Measurements from ENCODE around the gene PLXNC1.

The PLXNC1 gene

DNA sequence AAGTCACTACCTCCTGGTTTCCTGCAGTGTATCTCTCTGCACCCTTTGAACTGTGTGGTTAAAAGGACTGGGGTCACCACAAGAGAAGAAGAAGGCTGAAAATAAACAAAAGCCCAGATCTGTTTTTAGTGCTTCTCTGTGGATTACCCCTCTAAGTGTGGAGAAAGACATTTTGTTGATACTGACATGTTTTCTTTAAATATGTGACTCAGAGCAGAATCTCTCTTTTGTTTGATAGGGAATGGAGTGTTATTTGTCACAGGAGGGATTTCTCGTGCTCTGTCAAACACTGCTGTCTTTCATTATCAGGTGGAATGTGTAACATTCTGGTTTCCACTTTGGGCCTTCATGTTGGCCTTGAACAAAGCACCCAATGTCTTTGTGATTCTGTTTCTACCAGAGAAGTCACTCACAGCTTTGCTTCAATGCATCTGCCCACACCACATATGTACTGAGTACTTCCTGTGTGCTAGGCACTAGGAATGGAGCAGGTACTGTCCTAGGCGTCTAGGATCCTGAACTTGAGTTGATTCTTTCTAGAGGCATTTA lies 82.1 kb downstream of the PLXNC1 start:
- no peak for TF ChIP-seq CTCF (IDR thresholded peaks at IDR 0.05; ENCODE audit: insufficient read depth, low read length, poor library complexity, severe bottlenecking)
- no peak for DNase-seq (ENCODE audit: extremely low read depth, insufficient read length)

GRCh38 chr12:94231709-94232108 lies 83.3 kb downstream of the PLXNC1 start:
- no peaks in the 10 kb centered on the region for H3K27me3 ChIP-seq (replicated peaks; ENCODE audit: control insufficient read depth, insufficient read depth, low read length)
- no peak for DNase-seq (ENCODE audit: extremely low read depth, insufficient read length)

More for the DNA sequence above, 82.1 kb downstream of the PLXNC1 start:
- H3K27me3 ChIP-seq (replicated peaks; ENCODE audit: control insufficient read depth, insufficient read depth, low read length), result no peaks in the 10 kb centered on the region
- H3K4me3 ChIP-seq (replicated peaks; ENCODE audit: low read depth, low read length), result no peak overlapping the region
- H3K36me3 ChIP-seq (ENCODE audit: control insufficient read depth, insufficient read depth, low read length), result peaks cover 4% of the 10 kb centered on the region

DNA sequence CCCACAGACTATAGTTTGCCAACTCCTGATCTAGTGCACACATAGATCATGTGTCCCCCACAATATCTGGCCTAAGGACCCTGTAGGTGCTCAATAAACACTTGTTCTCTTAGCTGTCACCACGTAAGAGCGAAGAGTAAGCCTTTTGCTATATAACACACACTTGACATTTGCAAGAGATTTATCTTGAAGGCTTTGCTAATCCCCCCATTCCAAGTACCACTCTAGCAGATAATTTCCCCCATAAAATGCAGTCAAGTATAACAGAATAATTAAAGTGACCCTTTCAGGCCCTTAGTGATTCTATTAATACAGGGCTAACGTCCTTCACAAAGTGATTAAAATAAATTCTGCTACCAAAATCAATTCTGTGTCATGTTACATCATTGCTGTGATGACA lies 87.5 kb downstream of the PLXNC1 start:
- no peaks in the 10 kb centered on the region for H3K27me3 ChIP-seq (replicated peaks; ENCODE audit: control insufficient read depth, insufficient read depth, low read length)
- no peak overlapping the region for H3K4me3 ChIP-seq (replicated peaks; ENCODE audit: low read depth, low read length)
- H3K36me3 ChIP-seq (ENCODE audit: control insufficient read depth, insufficient read depth, low read length), result peaks cover 3% of the 10 kb centered on the region
- TF ChIP-seq CTCF (IDR thresholded peaks at IDR 0.05; ENCODE audit: insufficient read depth, low read length, poor library complexity, severe bottlenecking), result no peak
- no peak for DNase-seq (ENCODE audit: extremely low read depth, insufficient read length)

More at GRCh38 chr12:94231709-94232108, 83.3 kb downstream of the PLXNC1 start:
- H3K4me3 ChIP-seq (replicated peaks; ENCODE audit: low read depth, low read length), result no peak overlapping the region
- peaks cover 4% of the 10 kb centered on the region for H3K36me3 ChIP-seq (ENCODE audit: control insufficient read depth, insufficient read depth, low read length)
- TF ChIP-seq CTCF (IDR thresholded peaks at IDR 0.05; ENCODE audit: insufficient read depth, low read length, poor library complexity, severe bottlenecking), result no peak

- H3K4me3 ChIP-seq (replicated peaks; ENCODE audit: low read depth, low read length), result no peak overlapping the region
- peaks cover 4% of the 10 kb centered on the region for H3K36me3 ChIP-seq (ENCODE audit: control insufficient read depth, insufficient read depth, low read length)
- TF ChIP-seq CTCF (IDR thresholded peaks at IDR 0.05; ENCODE audit: insufficient read depth, low read length, poor library complexity, severe bottlenecking), result no peak
- DNase-seq (ENCODE audit: extremely low read depth, insufficient read length), result no peak
- no peaks in the 10 kb centered on the region for H3K27me3 ChIP-seq (replicated peaks; ENCODE audit: control insufficient read depth, insufficient read depth, low read length)
Observed at GRCh38 chr12:94239332-94239993, 91.1 kb downstream of the PLXNC1 start.

GRCh38 chr12:94240171-94240570 lies 91.8 kb downstream of the PLXNC1 start:
- no peak overlapping the region for H3K4me3 ChIP-seq (replicated peaks; ENCODE audit: low read depth, low read length)
- H3K36me3 ChIP-seq (ENCODE audit: control insufficient read depth, insufficient read depth, low read length), result peaks cover 4% of the 10 kb centered on the region
- H3K27me3 ChIP-seq (replicated peaks; ENCODE audit: control insufficient read depth, insufficient read depth, low read length), result no peaks in the 10 kb centered on the region
- TF ChIP-seq CTCF (IDR thresholded peaks at IDR 0.05; ENCODE audit: insufficient read depth, low read length, poor library complexity, severe bottlenecking), result no peak
- peak; percentile 58 for DNase-seq (ENCODE audit: extremely low read depth, insufficient read length)

Data from GM06990 (cell line).